NCI-H2227 (cell line): ENCODE data around the gene ZNF655.
"Not testable (repeated sequence)": the region's sequence is repeated elsewhere in the genome, so short reads cannot be mapped to it uniquely, and the experiment has no call there.

ENCODE experiments used
- DNase-seq: peaks from one replicate; lab custom pipeline; 2025; ENCODE audit not compliant: unreplicated experiment; lab: John Stamatoyannopoulos, UW

ZNF655 gene

GRCh38 chr7:99560834-99561736, 2.6 kb downstream of the ZNF655 start:
- no peak for DNase-seq

- no peak for DNase-seq
Observed at GRCh38 chr7:99561737-99562051, 3.3 kb downstream of the ZNF655 start.

GRCh38 chr7:99562114-99562784, 3.8 kb downstream of the ZNF655 start:
- DNase-seq = no peak

- DNase-seq = no peak
Observed at GRCh38 chr7:99562832-99563231, 4.4 kb downstream of the ZNF655 start.

DNA sequence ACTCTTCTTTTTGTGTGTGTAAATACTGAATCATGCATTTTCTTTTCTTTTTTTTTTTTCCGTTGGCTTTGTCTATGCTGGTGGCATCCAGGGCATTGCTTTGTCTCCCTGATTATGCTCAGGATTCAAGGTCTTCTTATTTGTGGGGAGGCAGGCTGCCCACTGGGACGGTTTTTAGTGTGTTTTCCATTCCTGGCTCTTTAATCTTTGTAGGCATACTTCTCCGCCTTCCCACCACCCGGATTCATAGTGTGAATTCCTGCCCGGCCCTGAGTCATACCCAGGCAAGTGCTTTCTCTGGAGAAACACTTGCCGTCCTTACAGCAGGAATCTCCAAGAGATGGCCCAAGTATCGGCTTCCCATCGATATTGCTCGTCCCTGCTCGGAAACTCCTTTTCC, 5.2 kb downstream of the ZNF655 start:
- DNase-seq = no peak

DNA sequence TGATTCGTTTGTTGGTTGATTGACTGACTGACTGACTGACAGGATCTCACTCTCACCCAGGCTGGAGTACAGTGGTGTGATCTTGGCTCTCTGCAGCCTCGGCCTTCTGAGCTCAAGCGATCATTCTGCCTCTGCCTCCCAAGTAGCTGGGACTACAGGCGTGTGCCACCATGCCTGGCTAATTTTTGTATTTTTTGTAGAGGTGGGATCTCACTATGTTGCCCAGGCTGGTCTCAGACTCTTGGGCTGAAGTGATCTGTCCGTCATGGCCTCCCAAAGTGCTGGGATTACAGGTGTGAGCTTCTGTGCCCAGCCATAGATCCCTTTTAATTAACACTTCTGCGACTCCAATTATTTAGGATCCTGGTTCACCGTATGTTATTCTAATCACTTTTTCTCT, 10.3 kb downstream of the ZNF655 start:
- not testable (repeated sequence) for DNase-seq

DNA sequence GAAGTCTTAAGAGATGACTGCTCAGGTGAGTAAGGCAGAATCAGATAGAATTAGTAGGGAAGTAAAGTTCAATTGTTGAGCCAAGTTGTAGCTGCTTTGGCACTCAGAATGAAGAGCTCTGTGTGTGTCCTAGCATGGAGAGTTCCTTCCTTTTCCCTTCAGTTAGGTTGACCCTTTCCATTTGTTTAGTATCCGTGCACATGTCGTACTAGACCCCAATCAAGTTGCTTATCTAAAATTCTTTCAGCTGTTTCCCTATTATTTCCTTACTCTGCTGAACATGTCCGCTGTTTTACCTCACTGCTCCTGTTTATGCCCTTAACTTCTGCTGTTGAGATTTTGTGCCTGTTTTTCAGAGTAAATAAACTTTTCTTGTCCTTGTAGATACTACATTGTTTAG, 13.3 kb downstream of the ZNF655 start:
- no peak for DNase-seq

DNA sequence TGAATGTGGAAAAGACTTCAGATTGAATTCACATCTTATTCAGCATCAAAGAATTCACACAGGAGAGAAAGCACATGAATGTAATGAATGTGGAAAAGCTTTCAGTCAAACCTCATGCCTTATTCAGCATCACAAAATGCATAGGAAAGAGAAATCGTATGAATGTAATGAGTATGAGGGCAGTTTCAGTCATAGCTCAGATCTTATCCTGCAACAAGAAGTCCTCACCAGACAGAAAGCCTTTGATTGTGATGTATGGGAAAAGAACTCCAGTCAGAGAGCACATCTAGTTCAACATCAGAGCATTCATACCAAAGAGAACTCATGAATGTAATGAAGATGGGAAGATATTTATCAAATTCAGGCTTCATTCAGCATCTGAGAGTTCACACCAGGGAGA, 14.8 kb downstream of the ZNF655 start:
- no peak for DNase-seq

- no peak for DNase-seq
Observed at GRCh38 chr7:99576251-99576650, 17.8 kb downstream of the ZNF655 start.

- DNase-seq = peak; percentile 29
Observed at GRCh38 chr7:99579281-99579955, 21.0 kb downstream of the ZNF655 start.

- DNase-seq = peak; percentile 90
Observed at GRCh38 chr7:99579956-99580777, 21.7 kb downstream of the ZNF655 start.

DNA sequence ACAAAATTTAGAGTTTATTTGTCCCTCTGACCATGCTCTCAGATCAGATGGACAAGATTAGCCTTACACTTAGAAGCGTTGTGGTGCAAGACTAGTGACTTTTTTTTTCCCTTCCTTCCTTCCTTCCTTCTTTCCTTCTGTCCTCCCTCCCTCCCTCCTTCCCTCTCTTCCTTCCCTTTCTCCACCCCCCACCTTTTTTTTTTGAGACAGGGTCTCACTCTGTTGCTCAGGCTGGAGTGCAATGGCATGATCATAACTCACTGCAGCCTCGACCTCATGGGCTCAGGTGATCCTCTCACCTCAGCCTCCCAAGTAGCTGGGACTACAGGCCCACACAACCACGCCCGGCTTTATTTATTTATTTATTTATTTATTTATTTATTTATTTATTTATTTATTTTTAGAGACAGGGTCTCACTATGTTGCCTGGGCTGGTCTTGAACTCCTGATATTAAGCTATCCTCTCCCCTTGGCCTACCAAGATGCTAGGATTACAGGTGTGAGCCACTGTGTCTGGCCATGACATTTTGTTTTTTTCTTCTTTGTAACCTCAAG, 22.4 kb downstream of the ZNF655 start:
- DNase-seq = not testable (repeated sequence)

DNA sequence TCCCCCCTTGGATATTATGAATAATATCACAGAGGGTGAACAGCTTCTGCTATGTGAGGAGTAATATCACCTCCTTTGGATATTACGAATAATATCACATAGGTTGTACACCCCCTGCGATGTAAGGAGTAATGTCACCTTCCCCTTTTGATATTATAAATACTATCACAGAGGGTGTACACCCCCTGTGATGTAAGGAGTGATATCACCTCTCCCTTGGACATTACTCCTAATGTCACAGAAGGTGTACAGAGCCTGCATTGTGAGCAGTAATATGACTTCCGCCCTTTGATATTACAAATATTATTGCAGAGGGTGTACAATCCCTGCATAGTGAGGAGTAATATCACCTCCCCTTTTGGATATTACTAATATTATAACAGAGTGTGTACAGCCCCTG, 30.4 kb downstream of the ZNF655 start:
- no peak for DNase-seq

DNA sequence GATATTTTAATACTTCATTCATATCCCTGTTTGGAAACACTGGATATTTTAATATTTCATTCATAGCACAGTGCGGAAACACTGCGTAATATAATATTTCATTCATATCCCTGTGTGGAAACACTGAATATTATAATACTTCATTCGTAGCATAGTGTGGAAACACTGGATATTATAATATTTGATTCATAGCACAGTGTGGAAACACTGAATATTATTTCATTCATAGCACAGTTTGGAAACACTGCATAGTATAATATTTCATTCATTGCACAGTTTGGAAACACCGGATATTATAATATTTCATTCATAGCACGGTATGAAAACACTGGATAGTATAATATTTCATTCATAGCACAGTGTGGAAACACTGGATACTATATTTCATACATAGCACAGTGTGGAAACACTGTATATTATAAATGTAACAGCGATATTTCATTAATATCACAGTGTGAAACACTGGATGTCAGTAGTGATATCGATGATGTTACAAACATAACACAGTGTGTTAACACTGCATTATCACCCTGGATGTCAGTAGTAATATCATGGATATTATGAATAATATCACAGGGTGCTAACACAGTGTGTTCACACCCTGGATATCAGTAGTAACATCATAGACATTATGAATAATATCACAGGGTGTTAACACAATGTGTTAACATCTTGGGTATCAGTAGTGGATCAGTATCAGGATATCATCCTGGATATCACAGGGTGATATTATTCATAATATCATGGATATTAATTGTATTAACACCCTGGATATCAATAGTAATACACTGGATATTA, 36.7 kb downstream of the ZNF655 start:
- no peak for DNase-seq

- DNase-seq = no peak
Observed at GRCh38 chr7:99596408-99596955, 38.0 kb downstream of the ZNF655 start.

DNA sequence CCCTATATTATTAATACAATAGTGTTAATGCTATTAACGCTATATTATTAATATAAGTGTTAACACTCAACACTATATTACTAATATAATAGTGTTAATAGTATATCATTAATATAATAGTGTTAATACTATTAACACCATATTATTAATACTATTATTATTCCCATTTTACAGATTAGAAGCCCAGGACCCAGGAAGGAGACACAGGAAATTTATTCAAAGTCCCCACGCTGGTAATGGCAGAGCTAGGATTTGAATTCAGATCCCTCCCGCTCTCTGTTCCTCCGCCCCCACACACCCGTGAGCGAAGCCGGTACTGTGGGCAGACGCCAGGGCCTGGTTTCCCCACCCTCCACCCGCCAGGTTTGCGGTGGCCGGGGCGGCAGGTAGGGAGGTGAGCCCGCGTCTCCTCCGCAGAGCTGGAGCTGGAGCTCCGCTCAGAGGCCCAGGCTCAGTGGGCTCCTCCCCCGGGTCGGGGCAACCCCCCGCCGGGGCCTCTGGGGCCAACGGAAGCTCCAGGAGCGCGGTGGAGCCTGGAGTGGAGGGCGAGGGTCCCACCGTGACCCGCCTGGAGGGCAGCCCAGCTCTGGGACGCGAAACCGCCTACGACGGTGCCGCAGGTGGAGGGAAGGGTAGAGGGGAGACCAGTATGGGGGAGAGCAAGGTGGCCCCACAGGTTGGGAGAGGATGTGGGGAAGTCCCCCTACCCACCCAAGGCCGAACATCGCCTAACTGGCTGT, 39.5 kb downstream of the ZNF655 start, which contains the start of gene TMEM225B:
TMEM225B (plus strand) TSS at position 506 of the 740 bp plus-strand sequence. CDS start 6,122 bp downstream, outside the sequence.
- no peak for DNase-seq

- no peak for DNase-seq
Observed at GRCh38 chr7:99599836-99600235, 41.4 kb downstream of the ZNF655 start.

DNA sequence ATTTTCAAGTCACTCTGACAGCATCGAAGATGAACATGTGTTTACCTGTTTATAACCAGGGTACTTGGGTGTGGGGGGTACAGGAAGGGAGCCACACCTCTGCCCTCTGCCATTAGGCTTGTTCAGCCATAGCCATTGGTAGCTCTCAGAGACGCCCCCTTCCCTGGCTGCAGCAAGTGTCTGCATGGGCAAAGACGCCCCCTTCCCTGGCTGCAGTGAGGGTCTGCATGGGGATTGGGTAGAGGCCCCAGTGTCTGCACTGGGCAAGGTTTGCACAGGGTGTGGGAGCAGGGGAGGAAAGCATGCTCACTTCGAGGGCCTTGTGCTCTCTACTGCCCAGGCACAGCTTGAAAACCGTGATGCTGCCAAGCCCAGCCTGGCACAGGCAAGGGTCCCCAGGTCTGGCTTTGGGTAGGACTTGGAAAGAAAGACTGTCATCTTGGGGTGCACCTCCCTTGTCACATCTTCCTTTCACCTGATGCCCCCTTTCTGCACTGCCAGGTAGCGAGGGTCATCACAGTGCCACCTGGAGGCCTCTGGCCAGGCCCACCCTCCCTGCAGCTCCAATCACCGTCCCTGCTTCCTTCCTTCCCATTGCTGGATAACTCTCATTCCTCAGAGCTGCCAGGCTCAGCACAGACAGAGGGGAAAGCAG, 43.3 kb downstream of the ZNF655 start:
- DNase-seq = no peak
